C1 segment of cervical spinal cord (tissue), 14 donors: Measurements from ENCODE around the gene CAMK1D.
A peak's percentile ranks its signal among the peaks of the same experiment; 100 is the strongest.
"Not testable (repeated sequence)": the region's sequence is repeated elsewhere in the genome, so short reads cannot be mapped to it uniquely, and the experiment has no call there.

ENCODE experiments used
- DNase-seq, 14 donors: peaks; one replicate each; lab custom pipeline; 2025; lab: John Stamatoyannopoulos, UW

The CAMK1D gene

DNA sequence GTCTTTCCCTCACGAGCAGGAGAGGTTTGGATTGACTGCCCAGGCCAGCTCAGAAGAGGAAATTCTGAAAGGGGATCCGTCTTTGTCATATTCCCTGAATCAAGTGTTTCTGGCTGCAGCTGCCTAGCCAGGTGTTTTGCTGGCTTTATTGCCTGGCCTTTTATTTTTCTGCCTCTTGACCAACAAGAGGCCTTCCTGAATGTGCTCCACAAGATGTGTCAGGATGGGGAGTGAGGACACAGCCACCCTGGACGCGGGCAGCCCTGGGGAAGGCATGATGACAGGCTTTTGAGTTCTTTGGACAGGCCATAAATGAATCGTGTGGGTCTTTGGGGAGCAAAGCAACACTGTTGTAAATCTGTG, 163.6 kb downstream of the CAMK1D start:
- no peak for DNase-seq

DNA sequence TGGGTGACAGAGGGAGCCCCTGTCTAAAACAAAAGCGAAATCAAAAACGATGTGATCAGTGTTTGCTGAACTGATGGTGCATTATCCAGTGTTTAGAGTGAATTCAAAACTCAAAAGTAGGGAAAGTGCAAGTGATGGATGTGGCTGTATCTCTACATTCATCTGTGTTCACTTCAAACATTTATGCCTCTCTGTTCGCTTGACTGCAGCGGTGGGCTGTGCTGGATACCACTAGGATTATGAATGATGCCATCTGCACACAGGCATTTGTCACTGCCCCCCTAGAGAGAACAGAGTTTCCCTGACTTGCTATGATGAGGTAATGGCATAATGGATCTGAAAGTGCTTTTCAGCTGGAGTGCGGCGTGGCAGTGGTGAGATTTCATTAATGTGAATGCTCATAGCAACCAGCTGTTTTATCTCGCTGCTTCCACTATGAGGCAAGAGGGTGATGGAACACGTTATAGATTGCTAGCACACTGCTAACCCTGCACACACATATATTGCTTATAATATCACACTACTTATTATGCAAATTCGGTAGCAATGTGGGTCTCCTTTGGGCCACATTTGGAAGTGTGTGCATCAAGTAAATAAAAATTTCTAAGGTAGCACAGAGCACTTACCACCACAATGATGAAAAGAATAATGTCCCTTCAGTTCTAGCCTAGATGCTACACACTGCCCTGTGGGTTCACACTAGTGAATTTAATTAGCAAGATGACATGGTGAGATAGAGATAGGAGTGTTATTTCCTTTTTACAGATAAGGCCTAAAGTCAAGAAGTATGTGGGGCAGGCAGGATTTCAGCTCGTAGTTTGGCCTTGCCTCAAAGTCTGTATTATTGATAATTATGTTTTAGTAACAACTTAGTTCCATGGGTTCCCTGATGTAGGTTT, 164.7 kb downstream of the CAMK1D start:
- DNase-seq, result no peak

DNA sequence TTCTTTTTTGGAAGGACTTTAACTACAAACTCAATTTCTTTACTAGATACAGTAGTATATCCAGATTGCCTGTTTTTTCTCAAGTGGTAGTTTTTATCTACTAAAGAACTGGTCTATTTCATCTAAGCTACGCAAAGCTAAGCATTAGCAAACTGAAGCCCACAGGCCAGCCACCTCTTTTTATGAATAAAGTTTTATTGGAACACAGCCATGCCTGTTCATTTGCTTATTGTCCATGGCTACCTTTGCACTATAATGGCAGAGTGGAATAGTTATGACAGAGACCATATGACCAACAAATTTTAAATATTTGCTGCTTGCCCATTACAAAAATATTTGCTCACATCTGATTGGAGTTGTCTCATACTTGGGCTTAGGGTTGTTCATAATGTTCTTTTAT, 168.7 kb downstream of the CAMK1D start:
- DNase-seq, result no peak

DNA sequence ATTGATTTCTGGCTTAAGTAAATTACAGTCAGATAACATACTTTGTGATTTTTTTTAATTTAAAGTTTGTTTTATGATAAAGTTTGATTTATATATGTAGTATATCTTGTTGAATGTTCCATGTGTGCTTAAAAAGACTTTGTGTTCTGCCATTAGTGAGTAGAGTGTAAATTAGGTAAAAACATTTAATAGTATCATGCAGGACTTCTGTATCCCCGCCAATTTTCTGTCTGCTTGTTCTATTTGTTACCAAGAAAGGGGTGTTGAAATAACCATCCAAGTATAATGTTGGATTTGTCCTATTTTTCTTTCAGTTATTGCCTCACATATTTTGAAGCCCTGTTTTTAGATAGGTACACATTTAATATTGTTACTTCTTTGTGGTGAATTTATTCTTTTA, 172.1 kb downstream of the CAMK1D start:
- DNase-seq, result no peak

DNA sequence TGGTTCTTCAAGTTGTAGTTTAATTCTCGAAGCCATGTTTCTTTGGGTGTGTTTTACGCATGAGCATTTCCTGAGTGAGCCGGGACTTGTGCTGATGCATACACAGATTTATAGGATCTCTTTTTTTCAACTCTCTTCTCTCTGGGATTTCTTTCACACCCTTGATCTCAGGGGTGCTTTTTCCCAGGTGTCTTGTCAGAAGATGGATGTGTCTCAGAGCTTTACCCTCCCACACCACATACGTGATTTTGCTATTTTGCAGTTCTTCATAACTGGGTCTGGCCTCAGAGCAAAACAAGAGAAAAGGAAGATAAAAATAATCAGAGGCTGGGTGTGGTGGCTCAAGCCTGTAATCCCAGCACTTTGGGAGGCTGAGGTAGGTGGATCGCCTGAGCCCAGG, 177.0 kb downstream of the CAMK1D start:
- DNase-seq, result no peak

DNA sequence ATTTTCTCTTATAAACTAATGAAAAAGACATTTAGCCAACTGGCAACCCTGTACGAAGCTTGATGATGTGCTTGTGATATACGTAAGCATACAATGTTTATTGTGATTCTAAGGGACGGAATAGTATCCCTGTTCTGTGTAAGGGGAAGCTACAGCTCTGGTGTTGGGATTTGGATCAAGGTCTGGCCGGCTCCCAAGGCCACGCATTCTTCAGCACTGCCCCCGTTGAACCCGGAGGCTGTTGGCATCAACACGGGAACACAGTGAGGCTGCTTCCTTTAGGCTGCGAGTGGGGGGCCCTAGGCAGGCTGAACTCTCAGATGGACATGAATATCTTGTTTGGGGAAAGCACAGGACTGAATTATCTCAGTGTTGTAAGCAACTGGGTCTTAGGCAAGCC, 180.6 kb downstream of the CAMK1D start:
- no peak for DNase-seq

DNA sequence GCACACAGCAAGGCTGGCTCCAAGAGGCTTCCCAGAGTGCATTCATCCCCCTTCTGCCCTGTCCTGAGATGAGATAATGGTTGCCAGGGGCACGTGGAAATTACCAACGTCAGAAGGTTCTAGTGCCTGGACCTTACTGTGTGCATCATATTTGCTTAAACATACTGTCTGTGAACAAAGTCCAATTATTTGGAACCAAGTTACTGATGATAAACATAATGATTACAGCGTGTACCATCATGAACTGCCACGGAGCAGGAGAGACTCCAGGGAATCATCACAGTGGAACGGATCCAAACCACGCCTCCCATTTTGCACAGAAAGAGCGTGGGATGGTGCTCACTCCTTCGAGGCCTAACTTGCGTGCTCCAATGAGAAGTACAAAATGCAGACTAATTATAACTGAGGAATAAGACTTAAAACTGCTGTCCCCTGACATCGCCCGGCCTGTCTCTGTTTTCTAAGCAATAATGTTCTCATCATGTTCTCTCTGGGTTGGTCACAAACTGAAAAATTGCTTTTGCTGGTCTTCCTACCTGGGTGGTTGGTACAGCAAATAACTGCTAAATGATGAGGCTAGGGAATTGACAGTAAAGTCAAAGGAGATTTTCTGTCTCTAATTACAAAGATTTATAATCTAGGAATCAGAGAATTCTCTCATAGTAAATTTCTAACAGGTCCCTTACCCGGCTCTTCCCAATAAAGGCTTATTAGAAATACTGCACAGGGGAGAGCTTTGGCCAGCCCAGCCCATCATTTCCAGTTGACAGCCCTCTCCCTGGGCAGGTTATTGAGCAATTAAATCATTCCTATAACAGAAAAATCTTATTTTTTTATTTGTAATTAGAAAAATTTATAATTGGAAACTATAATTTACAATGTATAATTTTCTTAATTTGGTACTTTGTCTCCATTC, 182.2 kb downstream of the CAMK1D start:
- no peak for DNase-seq

DNA sequence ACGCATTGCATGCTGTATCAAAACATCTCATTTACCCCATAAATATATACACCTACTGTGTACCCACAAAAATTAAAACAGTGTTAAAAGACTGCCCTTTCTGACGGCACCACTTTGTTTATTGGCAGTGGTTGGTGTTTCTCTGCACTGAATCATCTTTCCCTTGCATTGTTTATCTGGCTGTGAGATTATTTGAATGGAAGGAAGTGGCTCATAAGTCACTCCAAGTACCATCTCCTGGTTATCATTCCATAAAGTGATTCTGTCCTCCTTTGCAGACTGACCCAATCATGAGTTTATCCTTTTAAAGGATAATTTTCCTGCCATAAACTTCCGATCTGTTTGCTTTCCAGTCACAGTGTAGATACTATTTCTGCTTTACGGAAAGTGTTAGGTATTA, 183.8 kb downstream of the CAMK1D start:
- DNase-seq, result no peak

DNA sequence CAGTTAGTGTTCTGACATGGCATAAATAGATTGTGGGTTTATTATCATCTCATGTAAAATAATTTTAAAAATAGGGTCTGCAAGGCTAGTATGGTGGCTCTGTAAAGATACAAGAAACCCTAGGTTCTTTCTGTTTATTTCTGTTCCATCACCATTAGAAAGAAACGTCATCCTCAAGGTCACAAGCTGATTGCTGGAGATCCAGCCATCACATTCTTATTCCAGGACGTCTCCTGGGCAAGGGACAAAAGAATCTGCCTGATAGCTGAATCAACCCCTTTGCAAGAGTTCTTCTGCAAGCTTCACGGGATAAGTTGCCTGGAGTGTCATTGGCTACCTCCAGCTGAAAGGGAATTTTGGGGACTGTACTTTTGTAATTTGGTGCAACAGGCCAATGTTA, 184.4 kb downstream of the CAMK1D start:
- no peak for DNase-seq

DNA sequence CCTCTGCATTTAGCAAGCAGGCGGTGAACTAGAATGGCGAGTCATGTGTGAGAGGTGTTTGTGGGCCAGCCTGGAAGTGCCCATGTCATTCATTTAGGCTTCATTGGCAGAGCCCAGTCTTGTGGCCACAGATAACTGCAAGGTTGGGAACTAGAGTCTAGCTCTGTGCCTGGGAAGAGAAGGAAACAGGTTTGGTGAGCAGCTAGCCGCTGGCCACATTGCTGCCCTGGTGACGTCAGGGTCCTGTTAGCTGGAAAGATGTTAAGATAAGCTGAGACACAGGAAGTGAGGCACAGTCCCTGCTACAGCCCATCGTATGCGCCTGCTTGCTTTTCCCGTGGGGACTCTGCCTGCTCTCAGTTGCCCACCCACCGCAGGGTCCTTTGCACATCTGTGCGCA, 185.5 kb downstream of the CAMK1D start:
- no peak for DNase-seq

DNA sequence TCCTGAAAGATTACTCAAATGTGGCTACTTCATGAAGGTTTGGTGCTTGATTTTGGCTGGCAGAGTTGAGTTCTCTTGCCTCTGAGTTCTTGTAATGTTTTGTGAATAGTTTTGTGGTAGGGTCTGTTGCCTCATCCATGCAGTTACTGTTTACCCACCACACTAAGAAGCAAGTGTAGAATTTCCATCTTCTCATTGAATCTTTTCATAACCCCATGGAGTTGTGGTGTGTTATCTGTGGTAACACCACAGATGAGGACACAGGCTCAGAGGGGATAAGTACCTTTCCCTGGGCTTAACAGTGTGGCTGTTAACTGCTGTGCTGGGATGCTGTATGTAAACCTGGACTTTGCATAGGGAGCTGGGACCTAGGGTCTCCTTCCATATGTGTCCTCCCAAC, 186.3 kb downstream of the CAMK1D start:
- no peak for DNase-seq

DNA sequence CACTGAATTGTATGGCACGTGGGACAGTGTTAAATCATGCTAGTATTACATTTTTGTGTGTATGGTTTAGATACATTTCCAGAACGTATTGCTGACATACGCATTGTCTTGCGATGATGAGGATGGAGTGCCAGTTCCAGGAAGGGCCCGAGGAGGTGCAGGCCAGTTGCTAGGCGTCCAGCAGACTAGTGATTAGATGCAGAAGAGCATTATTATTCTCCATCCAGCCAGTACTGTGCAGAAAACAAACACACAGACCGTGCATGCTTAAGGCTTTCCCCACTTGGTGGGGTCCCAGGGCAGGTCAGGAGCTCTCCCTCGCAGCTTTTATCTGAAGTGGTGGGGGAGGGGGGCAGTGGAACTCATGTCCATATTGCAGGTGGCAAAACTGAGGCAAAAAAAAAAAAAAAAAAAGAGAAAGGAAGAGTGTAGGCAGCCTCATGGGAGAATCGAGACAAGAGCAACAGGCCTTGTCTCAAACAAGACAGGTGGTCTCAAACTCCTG, 189.2 kb downstream of the CAMK1D start:
- no peak for DNase-seq

DNA sequence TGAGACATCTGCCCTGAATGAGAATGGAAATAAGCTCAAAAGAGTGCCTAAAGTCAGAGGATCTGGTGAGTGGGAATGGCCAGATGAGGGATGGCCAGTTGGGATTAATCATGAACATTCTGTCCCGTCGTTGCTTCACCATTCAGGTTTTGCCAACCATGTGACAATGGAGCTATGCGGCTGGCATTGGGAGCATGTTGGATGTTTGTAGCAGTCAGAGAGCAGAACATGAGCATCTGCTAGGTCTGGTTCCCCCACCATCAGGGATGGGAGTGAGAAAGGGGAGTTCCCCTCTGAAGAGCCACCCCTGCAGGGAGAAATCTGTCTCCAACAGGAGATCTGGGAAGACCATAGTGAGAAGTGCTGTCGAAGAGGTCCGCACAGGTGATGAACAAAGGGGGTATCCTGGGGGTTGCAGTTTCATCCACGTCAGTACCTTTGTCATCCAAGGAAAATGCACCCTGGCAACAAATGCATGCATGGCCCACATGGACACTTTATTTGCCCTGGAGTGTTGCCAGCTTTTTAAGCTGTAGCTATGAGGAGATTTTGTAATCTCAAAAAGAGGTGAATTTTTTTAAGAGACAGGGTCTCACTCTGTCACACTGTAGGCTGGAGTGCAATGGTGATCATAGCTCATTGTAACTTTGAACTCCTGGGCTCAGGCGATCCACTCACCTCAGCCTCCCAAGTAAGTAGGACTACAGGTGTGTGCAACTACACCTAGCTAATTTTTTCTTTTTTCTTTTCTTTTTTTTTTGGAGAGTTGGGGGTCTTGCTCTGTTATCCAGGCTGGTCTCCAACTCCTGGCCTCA, 190.2 kb downstream of the CAMK1D start:
- peak in 5 of 14 donors; percentile 2 to 21 (median 5) for DNase-seq

DNA sequence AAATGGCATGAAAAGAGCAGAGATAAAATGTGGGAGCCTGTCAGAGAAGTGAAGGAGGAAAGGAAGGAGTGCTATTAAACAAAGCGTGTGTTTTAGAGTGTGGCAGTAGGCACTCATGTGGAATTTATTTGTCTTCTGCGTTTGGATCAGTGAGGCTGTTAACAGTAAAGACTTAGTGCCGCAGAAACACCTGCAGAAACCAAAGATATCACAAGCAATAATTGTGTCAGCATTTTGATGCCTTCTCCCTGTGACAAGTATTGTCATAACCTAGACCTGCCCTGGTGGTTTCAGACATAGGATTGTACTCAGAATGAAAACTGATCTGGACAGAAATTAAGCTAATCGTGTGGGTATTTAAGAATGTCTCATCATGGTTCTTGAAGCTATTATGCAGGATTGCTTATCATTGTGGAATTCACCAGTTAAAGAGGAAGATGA, 191.0 kb downstream of the CAMK1D start:
- DNase-seq, result no peak

DNA sequence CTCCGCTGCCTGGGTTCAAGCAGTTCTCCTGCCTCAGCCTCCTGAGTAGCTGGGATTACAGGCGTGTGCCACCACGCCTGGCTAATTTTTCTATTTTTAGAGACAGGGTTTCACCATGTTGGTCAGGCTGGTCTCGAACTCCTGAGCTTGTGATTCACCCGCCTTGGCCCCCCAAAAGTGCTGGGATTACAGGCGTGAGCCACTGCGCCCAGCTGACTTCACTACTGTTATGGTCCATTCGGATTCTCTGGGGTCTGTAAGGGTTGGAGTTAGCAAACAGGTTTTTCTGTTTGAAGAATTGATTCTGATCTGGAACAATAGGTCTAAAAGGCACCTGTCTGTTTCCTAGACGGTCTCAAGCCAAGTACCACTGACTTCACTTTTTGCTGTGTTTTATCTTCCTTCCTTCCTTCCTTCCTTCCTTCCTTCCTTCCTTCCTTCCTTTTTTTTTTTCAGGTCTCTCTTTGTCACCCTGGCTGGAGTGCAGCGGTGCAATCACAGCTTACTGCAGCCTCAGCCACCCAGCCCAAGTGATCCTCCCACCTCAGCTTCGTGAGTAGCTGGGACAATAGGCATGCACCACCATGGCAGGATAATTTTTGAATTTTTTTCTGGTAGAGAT, 192.2 kb downstream of the CAMK1D start:
- no peak for DNase-seq

DNA sequence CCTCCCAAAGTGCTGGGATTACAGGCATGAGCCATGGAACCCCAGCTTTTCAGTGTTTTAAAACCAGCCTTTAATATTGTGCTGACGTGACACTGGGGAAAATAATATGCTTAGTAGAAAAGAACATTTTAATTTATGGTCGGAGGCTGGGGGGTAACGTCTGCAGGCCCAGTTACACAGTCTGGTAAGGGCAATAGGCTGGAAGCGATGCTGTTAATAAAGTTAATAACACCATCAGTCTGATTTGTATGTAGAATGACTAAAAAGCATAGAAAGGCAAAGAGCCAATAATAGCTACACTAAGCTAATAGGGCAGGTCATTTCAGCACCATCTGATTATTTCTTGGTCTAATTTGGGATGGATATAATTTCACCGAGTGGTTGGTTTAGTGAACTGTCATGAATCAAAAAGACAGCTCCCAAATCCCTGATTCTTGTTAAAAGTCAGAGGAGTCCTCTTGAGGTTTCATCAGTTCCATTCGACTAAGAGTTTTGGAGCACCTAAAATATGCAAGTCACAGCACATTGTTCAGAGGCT, 192.9 kb downstream of the CAMK1D start:
- DNase-seq, result no peak

DNA sequence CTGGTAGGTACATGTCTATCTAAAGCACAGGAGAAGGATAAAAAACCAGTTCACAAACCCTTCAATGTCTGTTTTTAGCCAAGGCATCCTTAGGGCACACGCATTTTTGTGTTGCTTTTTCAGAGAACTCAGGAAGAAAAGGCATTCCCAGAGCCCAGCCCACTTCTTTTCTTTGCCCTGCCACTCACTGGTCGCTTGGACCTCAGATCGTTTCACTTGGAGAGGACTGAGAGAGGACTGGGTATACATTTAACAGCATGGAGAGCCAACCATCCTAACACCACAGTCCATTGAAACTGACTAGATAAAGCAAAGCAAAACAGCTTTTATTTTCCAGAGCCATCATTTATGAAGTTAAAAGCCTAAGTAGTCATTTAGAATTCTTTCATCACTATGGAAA, 194.2 kb downstream of the CAMK1D start:
- DNase-seq, result no peak

DNA sequence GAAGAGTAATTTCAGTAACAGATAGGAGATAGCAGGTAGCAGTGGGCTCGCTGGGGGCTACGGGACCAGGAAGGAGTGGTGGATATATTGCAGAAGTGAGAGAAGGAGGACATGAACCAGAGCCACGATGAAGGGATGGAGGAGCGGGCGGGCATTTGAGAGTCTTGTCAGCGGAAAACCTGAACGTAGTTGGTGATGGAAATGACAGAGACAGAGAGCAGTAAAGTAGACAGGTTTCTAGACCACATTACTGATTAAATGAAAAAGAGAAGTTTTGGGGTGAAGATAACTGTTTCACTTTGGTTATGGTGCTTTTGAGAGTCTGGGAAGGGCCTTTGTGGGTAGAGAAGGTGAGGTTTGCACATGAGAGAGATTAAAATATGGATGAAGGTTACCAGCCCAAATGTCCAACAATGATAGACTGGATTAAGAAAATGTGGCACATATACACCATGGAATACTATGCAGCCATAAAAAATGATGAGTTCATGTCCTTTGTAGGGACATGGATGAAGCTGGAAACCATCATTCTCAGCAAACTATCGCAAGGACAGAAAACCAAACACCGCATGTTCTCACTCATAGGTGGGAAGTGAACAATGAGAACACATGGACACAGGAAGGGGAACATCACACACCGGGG, 196.9 kb downstream of the CAMK1D start:
- DNase-seq, result not testable (repeated sequence)

DNA sequence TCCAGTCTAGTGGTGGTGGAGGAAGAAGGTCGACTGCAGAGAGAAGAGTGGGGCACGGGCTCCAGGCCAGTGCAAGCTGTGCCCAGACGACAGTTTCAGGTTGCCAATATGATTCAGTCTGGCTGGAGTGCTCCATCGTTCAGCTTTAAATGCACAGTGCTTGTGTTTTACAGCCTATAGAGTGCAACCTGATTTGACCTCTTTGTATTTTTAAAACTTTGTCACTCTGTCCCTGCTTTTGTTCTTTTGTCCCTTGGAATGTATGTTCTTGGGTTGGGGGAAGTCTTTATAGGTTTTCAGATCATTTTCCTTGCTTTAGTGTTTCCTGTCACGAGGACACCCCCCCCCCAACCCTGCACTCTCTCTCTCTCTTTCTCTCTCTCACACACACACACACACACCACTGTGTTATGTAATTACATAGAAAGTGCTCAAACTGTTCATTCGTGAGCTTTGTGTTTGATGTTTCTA, 198.0 kb downstream of the CAMK1D start:
- no peak for DNase-seq

DNA sequence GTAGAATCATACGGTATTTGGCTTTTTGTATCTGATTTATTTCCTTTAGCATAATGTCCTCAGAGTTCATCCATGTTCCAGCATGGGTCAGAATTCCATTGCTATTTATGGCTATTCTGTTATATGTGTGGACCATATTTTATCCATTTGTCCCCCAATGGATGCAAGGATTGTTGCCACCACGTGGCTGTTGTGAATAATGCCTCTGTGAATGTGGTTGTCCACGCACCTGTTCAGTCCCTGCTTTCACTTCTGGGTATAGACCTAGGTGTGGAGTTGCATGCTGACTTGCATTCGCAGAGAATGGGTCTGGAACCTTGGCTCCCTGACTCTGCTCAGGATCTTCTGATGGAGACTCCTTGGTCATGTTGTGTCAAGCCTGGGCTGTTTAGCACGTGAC, 199.9 kb downstream of the CAMK1D start:
- DNase-seq, result no peak
